ENCODE data around the gene C1QTNF12.
A peak's percentile ranks its signal among the peaks of the same experiment; 100 is the strongest.

Gene C1QTNF12

DNA sequence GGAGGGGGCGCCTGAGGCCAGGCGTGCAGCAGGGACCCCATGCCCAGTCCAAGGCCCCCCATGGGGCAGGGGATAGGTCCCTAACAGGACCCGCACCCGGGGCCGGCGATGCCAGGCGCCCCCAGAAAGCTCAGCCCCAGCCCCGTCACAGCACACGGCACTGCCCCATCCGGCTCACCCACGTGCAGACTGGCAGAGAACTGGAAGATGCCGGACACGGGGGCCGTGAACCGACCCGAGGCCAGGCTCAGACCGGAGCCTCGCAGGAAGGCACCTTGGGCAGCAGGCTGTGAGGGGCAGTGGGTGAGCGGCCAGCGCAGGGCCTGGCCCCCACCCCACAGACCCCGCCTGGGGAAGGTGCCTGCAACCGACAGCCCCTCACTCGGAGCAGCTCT, 3.3 kb downstream of the C1QTNF12 start:
- H3K27ac ChIP-seq: no peak overlapping the region
- no peak for DNase-seq (ENCODE audit: low read depth, low spot score)

DNA sequence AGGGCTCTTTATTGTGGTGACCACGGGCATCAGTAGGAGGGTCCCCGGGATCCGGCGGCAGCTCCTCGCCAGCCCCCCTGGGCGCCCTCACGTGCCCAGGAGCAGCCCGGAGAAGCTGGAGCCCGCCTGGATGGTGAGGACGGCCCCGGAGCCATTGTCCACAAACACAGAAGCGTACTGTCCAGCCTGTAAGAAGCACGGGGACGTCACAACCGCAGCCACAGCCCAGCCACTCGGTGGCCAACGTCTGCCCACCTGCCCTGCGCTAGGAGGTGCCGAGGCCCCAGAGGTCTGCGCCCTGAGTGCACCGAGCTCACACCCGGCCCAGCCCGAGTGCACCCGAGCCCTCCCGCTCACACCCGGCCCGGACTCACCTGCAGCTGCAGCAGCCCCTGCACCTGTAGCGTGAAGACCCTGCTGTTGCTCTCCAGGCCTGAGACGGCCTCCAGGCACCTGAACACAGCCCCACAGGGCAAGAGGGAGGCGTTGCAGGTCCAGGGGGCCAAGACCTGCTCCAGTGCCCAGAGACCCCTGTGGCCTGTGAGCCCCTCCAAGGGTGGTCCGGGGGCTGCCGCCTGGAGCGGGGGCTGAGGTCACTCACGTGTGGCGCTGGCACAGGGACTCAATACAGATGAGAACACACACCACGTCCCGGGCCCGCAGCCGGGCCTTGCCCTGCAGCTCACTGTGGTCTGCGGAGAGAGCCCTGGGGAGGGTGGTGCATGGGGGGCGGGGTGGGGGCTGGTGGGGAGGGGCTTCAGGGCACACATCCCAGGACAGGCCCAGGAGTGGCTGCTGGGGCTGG, 3.9 kb downstream of the C1QTNF12 start:
- no peak for DNase-seq (ENCODE audit: low read depth, low spot score)
- no peak overlapping the region for H3K27ac ChIP-seq

DNA sequence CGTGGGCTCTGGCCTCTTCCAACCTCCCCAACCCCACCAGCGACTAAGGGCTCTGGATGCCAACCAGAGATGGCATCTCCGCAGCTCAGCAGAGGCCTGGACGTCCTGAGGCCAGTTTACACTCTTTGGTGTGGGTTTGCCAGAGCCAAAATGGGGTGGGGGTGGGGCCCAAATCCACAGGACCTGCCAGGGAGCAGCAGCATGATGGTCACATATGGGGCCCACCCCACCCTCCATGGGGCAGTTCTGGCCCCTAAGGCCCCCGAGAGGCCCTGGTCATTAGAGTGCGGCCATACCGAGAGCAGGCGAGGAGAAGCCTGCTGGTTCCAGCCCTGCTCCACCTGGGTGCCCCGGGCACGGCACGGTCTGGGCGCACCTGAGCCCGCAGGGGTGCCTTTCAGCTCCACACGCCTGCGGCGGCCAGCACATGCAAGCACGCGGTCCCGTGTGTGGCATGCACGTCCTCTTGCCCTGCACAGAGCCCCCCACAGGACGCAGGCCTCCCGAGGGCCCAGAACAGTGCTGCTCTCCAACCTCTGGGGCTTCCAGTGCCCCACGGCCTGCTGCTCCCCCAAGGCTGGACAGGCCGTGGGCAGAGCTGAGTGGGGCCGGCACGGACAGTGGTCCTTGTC, 4.8 kb downstream of the C1QTNF12 start:
- no peak for DNase-seq (ENCODE audit: low read depth, low spot score)
- H3K27ac ChIP-seq: no peak overlapping the region

DNA sequence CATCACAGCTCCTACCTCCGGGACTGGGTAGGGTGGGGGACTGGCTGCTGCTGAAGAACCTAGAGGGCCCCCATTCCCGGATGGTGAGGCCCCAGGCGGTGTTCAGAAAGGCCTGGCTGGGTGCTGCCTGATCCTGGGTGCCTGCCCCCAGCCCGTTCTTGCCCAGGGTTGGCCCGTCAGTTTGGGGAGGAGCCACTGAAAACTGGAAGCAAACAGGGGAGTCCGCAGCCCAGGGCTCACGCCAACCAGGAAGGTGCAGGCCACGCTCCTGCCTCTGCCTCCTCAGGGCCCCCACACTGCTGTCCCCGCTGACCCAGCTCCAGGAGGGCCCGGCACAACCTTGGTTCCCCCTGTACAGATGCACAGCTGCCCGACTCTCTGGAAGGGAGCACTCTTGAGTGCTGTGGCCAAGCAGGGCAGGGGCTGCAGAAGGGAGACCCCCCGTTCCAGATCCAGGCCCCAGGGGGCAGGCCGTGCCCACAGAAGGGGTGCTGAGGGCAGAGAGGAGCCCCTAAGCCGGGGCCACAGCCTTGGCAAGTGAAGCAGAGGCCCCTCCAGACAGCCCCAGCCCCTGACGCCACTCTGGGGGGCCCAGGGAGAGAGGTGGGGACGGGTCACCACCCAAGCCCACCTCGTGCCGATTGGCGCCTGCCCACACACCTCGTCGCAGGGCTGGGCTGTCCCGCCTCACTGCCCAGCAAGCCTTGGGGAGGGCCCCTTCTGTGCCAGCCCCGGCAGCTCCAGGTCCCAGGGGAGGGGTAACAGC, 5.5 kb downstream of the C1QTNF12 start:
- no peak overlapping the region for H3K27ac ChIP-seq
- DNase-seq (ENCODE audit: low read depth, low spot score): no peak

DNA sequence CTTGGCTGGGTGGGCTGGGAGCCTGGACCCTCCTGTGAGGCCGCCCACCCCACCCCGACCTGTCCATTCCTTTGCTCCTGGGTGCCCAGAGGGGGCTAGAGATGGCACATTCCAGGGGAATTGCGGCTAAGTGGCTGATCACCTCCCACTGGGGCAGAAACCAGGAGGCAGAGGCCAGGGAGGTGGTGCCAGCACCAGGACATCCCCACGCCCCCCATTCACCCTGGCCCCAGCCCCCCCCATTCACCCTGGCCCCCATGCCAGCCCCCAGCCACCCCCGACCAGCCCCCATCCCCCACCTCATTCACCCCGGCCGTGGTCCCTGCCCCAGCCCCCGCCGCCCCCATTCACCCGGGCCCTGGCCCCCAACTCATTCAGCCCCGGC, 6.2 kb downstream of the C1QTNF12 start:
- H3K27ac ChIP-seq: no peak overlapping the region
- no peak for DNase-seq (ENCODE audit: low read depth, low spot score)

DNA sequence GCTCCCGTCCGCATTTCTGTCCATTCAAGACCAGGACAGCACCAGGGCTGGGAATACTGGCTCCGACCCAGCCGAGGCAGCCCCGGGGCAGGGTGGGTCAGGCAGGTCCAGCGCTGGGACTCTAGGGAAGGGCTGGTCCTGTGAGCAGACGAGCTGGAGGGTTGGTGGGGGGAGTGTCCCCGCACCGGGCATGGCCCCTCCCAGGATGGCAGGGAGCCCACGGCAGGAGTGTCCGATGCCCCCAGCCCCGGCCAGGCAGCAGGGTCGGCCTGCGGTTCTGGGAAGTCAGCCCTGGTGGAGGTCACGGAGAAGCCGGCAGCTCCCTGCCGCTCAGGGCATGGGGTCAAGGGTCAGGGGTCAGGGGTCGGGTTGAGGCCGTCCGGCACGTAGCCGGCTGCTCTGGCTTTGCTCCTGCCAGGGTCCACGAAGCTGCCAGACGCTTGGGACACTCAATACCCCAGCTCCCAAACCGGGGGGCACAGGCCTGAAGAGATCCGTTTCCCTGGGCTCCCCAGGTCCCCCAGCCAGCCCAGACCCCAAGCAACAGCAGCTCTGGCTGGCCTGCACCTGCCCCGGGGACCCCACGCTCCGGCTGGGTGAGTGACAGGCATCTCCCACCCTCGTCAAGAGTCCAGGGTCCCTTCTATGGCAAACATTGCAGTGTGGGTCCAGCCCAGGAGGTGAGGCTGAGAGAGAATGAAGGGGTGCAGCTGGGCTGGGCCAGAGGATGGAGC, 6.7 kb downstream of the C1QTNF12 start:
- no peak for DNase-seq (ENCODE audit: low read depth, low spot score)
- H3K27ac ChIP-seq: no peak overlapping the region

DNA sequence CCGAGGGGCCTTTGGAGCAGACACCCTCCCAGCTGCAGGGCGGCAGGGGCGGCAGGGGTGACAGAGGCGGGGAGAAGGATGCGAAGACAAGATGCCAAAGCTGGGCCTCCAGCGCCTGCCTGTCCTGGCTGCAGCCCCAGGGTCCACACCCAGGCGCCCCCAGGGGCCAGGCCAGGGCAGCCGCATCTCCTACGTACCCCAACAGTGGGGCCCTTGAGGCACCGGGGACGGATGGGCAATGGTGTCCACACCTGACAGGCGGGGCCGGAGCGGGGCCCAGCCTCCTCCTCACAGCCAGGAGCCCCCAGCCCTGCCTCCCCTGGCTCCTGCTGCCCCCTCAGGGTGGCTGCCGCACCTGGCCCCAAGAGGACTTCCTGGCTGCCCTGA, 7.3 kb downstream of the C1QTNF12 start:
- no peak for DNase-seq (ENCODE audit: low read depth, low spot score)
- no peak overlapping the region for H3K27ac ChIP-seq

DNA sequence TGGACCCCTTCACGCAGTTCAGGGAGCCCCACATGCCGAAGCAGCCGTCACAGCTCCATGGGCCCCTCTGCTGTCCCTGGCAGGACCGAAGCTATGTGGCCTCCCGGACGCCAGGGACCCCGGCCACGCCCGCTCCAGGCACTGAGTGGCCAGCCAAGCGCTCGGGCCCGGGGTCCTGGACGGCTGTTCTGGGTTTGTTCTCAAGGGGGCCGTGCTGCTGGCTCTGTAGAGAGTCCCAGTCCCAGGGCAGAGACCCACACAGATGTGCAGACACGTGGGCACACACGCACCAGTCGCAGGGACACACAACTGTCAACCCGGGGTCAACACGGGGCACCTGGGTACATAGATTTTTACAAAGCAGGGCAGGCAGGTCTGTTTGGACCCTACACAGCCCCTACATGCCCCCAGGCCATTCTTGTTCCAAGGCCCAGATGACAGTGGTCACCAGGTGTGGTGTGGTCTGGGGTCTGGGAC, 7.8 kb downstream of the C1QTNF12 start:
- H3K27ac ChIP-seq: no peak overlapping the region

DNA sequence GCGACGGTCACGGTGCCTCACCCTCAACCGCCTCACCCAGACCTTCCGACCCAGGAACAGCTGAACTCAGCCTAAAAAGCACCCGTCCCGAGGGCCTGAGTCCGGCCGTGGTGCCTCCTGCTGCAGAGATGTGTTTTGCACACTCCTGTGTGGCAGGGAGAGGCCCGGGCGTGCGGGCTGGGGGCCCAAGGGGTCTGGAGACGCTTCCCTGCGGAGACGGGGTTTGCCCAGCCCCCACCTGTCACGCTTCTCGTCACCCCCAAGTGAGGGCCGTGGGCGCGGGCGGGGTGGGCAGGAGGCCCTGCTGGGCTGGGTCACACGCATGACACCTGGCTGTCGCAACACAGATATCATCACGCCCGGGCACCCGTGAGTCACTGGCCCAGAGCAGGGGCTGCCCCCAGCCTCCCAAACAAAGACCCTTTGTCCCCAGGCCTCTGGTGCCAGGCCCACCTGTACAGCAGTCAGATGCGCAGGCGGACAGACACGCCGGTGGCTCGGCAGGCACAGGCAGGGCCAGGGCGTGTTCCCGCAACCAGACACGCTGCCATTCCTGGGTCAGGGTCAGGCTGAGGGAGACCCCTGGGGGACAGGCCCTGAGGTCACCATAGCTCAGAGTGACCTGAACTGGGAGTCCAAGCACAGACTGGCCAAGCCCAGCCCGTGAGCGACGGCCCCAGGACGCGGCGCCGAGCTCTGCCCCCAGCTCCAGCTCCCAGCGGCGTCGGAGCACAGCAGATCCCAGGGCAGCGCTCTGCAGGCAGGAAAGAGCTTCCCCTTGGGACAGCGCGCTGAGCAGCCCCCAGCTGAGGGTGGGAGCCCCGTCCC, 8.4 kb downstream of the C1QTNF12 start:
- peak overlapping the region; percentile 12 for H3K27ac ChIP-seq
- DNase-seq (ENCODE audit: low read depth, low spot score): no peak

More for the DNA sequence above, 7.8 kb downstream of the C1QTNF12 start:
- DNase-seq (ENCODE audit: low read depth, low spot score): no peak

DNA sequence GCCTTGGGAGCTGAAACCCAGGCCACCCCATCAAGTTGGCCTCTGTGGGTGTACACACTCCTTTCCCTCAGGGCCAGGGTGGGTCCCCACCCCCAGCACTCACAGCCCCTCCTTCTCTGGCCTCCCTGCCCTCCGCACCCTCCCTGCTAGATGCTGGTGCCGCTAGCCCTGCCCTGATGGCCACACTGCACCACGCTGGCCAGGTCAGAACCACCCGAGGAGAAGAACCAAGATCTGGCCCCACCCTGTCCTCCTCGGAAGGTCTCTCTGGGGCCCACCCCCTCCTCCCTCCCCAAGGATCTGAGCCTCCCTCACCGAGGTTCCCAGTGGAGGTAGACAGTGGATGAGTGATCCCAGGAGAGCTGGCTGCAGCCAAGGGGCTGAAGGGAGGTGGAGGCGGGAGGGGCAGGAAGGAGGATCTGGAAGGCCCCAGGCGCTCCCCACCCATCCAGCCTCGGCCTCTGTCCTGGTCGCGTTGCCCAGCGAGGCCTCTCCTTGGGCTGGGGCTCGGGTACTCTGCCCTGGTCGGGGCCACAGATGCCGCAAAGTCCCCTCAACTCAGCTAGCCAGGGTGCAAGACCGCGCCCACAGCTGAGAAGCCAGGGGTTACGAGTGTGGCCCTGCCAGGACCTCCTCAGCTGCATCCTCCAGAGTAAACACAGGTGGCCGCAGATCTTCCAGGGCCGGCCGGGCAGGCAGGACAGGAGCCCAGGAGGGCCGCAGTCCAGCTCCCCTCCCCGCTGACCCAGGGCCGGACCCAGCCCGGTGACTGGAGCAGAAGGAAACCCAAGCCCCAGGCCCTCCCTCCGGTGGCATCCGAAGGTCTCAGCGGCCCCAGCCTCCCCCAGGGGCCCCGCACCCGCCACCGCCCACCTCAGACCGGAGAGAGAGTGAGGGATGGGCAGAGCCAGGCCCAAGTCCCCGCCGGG, 9.3 kb downstream of the C1QTNF12 start:
- peak overlapping the region; percentile 12 for H3K27ac ChIP-seq
- no peak for DNase-seq (ENCODE audit: low read depth, low spot score)

DNA sequence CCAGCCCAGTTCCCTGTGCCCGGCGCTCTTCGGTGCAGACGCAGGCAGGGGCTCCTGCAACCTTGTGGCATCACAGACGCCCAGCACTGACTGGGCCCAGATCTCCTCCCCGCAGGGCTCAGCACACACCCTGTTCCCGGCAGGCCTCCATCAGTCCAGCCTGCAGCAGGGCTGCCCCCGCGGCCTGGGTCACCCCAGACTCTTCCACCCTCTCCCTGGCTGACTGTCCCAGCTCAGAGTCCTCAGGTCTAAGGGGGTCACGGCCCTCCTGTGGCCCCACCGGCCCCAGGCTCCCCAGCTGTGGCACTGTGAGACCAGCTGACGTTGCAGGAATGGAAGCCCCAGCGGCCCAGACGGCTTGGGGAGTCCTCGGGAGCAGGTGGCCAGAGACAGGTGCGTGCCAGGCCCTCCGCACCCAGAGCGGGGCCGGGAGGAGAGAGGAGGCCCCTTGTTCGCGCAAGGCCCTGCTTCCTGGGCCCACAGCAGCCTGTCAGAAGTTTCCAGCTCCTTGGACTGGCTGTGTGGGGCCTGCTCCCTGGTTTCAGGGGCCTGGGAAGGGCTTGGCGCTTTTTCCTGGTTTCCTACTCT, 10.3 kb downstream of the C1QTNF12 start:
- H3K27ac ChIP-seq: no peak overlapping the region
- DNase-seq (ENCODE audit: low read depth, low spot score): no peak

DNA sequence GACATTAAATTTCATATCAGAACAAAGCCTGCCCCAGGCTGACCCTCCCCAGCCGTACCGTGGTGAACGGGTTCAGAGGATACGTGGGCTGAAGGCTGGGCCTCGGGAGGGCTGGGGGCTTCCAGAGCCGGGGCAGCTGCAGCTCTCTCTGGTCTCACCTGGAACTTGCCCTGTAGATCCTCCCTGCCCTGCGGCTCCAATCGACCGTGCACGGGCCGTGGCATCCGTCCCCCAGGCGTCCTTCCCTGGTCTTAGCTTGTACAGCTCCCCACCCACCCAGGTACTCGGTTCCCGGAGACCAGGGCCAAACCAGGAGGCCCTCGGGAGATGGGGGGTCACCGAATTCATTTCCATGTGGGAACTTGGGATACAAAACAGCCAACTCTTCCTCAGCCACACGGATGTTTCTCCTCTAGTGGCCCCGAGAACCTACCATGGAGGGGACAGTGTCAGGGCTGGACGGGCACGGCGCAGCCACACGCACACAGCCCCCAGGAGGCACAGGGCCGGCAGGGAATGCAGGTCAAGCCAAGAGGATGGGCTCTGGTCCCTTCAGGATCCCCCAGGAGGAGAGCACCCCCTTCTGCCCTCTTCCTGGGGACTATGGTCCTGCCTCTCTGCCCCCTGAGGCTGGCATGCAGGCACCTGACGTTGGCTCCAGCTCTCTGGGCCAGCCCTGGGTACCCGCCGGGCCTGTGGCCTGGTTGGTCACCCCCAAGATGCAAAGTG, 11.3 kb downstream of the C1QTNF12 start:
- no peak for DNase-seq (ENCODE audit: low read depth, low spot score)
- no peak overlapping the region for H3K27ac ChIP-seq

DNA sequence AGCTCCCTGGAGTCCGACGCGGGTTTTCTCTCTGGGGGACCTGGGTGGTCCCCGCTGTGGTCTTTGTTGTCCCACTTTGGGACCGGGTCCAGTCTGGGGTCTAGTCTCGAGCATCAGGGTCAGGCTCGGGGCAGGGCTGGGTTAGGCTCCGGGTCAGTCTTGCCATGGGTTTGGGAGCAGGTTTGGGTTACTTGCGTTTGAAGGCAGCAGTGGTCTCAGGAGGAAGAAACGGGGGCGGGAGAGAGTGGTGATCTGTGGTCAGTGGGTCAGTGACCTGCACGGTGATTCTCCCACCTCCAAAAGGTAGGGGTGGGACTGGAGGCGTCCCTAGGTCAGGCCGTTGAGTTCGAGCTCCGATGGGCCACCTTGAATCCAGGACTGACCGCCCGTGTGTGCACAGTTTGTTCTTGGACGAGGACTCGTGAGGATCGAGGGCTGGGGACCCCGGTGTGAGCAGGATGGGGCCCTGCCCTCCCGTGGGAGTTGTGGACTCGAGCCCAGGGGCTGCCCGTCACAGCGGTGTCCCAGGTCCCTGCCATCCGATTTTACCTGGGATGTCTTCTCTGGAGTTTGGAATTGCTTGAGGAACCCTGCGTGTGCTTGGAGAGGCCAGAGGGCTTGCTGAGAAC, 12.2 kb downstream of the C1QTNF12 start:
- no peak for DNase-seq (ENCODE audit: low read depth, low spot score)
- no peak overlapping the region for H3K27ac ChIP-seq

DNA sequence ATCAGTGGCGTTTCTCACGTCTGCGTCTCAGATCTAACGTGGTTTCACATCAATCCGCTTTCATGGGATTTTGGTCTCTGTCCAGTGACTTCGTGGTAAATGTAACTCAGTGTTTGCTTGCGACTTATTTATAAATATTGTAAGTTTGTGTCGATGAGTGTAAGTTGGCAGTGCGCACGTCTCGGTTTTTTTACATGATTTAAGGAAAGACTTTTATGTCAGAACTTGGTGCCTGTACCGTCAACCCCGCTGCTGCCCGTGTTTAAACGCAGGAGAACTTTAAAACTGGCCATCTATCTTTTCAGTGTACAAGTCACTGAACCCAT, 13.0 kb downstream of the C1QTNF12 start:
- no peak for DNase-seq (ENCODE audit: low read depth, low spot score)
- H3K27ac ChIP-seq: no peak overlapping the region

DNA sequence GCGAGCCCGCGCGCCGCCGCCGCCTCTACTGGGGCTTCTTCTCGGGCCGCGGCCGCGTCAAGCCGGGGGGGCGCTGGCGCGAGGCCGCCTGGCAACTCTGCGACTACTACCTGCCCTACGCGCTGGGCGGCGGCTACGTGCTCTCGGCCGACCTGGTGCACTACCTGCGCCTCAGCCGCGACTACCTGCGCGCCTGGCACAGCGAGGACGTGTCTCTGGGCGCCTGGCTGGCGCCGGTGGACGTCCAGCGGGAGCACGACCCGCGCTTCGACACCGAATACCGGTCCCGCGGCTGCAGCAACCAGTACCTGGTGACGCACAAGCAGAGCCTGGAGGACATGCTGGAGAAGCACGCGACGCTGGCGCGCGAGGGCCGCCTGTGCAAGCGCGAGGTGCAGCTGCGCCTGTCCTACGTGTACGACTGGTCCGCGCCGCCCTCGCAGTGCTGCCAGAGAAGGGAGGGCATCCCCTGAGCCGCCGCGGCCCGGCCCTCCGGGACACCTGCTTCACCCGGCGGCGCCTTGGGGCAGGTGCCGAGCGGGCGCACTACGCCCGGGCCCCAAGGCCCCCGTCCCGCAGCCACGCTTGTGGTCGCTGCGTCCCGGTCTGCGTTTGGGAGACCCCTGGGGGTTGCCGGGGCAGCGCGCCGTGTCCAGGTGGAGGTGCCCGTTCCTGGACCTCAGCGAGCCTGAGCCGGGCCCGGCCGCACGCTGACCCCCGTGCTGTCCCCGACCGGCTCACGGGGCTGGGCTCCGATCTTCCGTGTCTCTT, 13.5 kb downstream of the C1QTNF12 start:
- DNase-seq (ENCODE audit: low read depth, low spot score): no peak
- peak overlapping the region; percentile 78 for H3K27ac ChIP-seq

DNA sequence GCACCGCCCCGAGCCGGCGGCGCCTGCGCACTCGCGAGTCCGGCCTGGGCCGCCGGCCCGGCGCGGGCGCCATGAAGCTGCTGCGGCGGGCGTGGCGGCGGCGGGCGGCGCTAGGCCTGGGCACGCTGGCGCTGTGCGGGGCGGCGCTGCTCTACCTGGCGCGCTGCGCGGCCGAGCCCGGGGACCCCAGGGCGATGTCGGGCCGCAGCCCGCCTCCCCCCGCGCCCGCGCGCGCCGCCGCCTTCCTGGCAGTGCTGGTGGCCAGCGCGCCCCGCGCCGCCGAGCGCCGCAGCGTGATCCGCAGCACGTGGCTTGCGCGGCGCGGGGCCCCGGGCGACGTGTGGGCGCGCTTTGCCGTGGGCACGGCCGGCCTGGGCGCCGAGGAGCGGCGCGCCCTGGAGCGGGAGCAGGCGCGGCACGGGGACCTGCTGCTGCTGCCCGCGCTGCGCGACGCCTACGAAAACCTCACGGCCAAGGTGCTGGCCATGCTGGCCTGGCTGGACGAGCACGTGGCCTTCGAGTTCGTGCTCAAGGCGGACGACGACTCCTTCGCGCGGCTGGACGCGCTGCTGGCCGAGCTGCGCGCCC, 14.2 kb downstream of the C1QTNF12 start, which contains the start of gene B3GALT6:
Gene B3GALT6, plus strand, starts transcription at position 30 of the 588 bp plus-strand sequence. Its CDS starts 42 bp downstream, at position 72.
- no peak for DNase-seq (ENCODE audit: low read depth, low spot score)
- H3K27ac ChIP-seq: peak within 1 kb of the TSS; percentile 78

All from epithelial cell of prostate (primary cell).